CD14-positive monocyte (primary cell): ENCODE results near the gene SORBS2. TPM values are rescaled to one million over a fixed set of nuclear protein-coding genes. Genes with fewer than 3 reads are reported as not detected.

Experiments used
- DNase-seq, 3 donors: peaks; one replicate each; pipeline ENCODE4 v3.0.0-alpha.2; 2011 to 2022
- H2AFZ ChIP-seq: 2 replicates; pipeline ENCODE4 v1.6.0; 2012; ENCODE audit warnings: mild to moderate bottlenecking, low read depth, low read length, inconsistent platforms; ENCODE audit not compliant: insufficient read depth, poor library complexity, severe bottlenecking
- H3K27ac ChIP-seq, 2 donors: 1 replicate in 1 of 2; 2 replicates in 1 of 2; pipeline ENCODE4 v1.5.1; 2012 to 2013; ENCODE audit warnings: low read length in 2 of 2, control low read depth in 1 of 2, inconsistent platforms in 1 of 2, low read depth in 1 of 2, mild to moderate bottlenecking in 1 of 2
- H3K27me3 ChIP-seq, 2 donors: one replicate each; pipeline versions ENCODE4 v1.6.0 to v1.6.1; 2011 to 2013; ENCODE audit warnings: low read length in 2 of 2; ENCODE audit not compliant: control insufficient read depth in 2 of 2, insufficient read depth in 2 of 2
- H3K36me3 ChIP-seq, 2 donors: replicated peaks in 1 of 2; 1 replicate in 1 of 2; 2 replicates in 1 of 2; pipeline versions ENCODE4 v1.5.1 to v1.6.1; 2012 to 2013; ENCODE audit warnings: low read length in 2 of 2, control low read depth in 1 of 2, inconsistent platforms in 1 of 2, mild to moderate bottlenecking in 1 of 2; ENCODE audit not compliant: insufficient read depth in 2 of 2, control insufficient read depth in 1 of 2
- H3K4me1 ChIP-seq, 2 donors: 1 replicate in 1 of 2; 2 replicates in 1 of 2; pipeline versions ENCODE4 v1.5.1 to v1.6.1; 2012 to 2013; ENCODE audit warnings: low read length in 2 of 2, control low read depth in 1 of 2, inconsistent platforms in 1 of 2, mild to moderate bottlenecking in 1 of 2, moderate library complexity in 1 of 2; ENCODE audit not compliant: insufficient read depth in 2 of 2, control insufficient read depth in 1 of 2
- H3K4me2 ChIP-seq: replicated peaks from 2 replicates; pipeline ENCODE3; 2012; ENCODE audit warnings: low read length, moderate library complexity, mild to moderate bottlenecking; ENCODE audit not compliant: poor library complexity, severe bottlenecking; ENCODE audit errors: extremely low read depth
- H3K4me3 ChIP-seq, 3 experiments: fragments of 200-600 bp in 1 of 3; sonication (generic) in 1 of 3; replicated peaks in 1 of 3; 1 replicate in 2 of 3; 2 replicates in 1 of 3; pipeline ENCODE4 v1.5.1; 2011 to 2013; ENCODE audit warnings: low read length in 3 of 3, mild to moderate bottlenecking in 3 of 3, control low read depth in 2 of 3, low read depth in 2 of 3, inconsistent platforms in 1 of 3, moderate library complexity in 1 of 3
- H3K79me2 ChIP-seq: 2 replicates; pipeline ENCODE4 v1.6.0; 2012; ENCODE audit warnings: mild to moderate bottlenecking, control low read depth, inconsistent platforms, low read length, moderate library complexity; ENCODE audit not compliant: insufficient read depth
- H3K9ac ChIP-seq: 2 replicates; pipeline ENCODE4 v1.6.0; 2017; ENCODE audit warnings: low read length, mild to moderate bottlenecking; ENCODE audit not compliant: insufficient read depth, poor library complexity, severe bottlenecking
- H3K9me3 ChIP-seq, 2 donors: replicated peaks in 1 of 2; 1 replicate in 1 of 2; 2 replicates in 1 of 2; pipeline versions ENCODE4 v1.5.1 to v1.6.1; 2012 to 2013; ENCODE audit warnings: low read length in 2 of 2, control low read depth in 1 of 2; ENCODE audit not compliant: control insufficient read depth in 1 of 2, insufficient read depth in 1 of 2
- H4K20me1 ChIP-seq: 2 replicates; pipeline ENCODE4 v1.6.0; 2012; ENCODE audit warnings: mild to moderate bottlenecking, low read length, control low read depth, moderate library complexity; ENCODE audit not compliant: insufficient read depth
- H3K27ac Mint-ChIP-seq, 7 donors: one replicate each; pipeline ENCODE4 v1.8.0; 2020; ENCODE audit warnings: mild to moderate bottlenecking in 7 of 7, mixed read lengths in 7 of 7, moderate library complexity in 6 of 7, inconsistent platforms in 2 of 7
- H3K27me3 Mint-ChIP-seq, 3 donors: one replicate each; pipeline ENCODE4 v1.8.0; 2021 to 2022; ENCODE audit warnings: low read depth in 3 of 3, mild to moderate bottlenecking in 3 of 3, mixed read lengths in 3 of 3, moderate library complexity in 3 of 3, inconsistent platforms in 1 of 3
- H3K36me3 Mint-ChIP-seq, 2 donors: one replicate each; pipeline ENCODE4 v1.8.0; 2020; ENCODE audit warnings: mixed read lengths in 2 of 2, inconsistent platforms in 1 of 2, mild to moderate bottlenecking in 1 of 2
- H3K4me1 Mint-ChIP-seq: one replicate; pipeline ENCODE4 v1.8.0; 2020; ENCODE audit warnings: mild to moderate bottlenecking, mixed read lengths
- H3K4me3 Mint-ChIP-seq, 2 donors: one replicate each; pipeline ENCODE4 v1.8.0; 2020; ENCODE audit warnings: mild to moderate bottlenecking in 2 of 2, mixed read lengths in 2 of 2, moderate library complexity in 1 of 2
- H3K9me3 Mint-ChIP-seq, 7 donors: one replicate each; pipeline ENCODE4 v1.8.0; 2020 to 2022; ENCODE audit warnings: mixed read lengths in 7 of 7, mild to moderate bottlenecking in 6 of 7, moderate library complexity in 6 of 7, inconsistent platforms in 2 of 7
- WGBS: methylation state at CpG from one replicate; pipeline ENCODE4 v1.1.5; 2013; ENCODE audit warnings: missing lambda C conversion rate; ENCODE audit not compliant: insufficient coverage; 5-methylcytosine and 5-hydroxymethylcytosine counted together
- intact Hi-C, 2 donors: fragments of 100-400 bp; cut with micrococcal nuclease; formaldehyde crosslinking; loops; one replicate each; pipeline versions ENCODE4 v1.15.0 to v1.15.1; 2023
- polyA plus RNA-seq, 3 donors: library from polyadenylated mRNA; depleted of rRNA in 1 of 3; unstranded in 2 of 3; stranded (reverse) in 1 of 3; fragments of 300-500 nt in 2 of 3; fragments of >200 nt in 1 of 3; fragmentation: Illumina TruSeq in 2 of 3; gene quantifications; 1 replicate in 2 of 3; 2 replicates in 1 of 3; pipeline ENCODE4 v1.2.3, GENCODE V29; 2012 to 2021
- TF ChIP-seq, protein P1 (sequence below): fragments of 200-600 bp; IDR thresholded peaks from one replicate; pipeline ENCODE4 v1.8.0; 2022; ENCODE audit warnings: antibody characterized with exemption, mild to moderate bottlenecking

Gene SORBS2
- polyA plus RNA-seq, 3 donors = not detected

DNA sequence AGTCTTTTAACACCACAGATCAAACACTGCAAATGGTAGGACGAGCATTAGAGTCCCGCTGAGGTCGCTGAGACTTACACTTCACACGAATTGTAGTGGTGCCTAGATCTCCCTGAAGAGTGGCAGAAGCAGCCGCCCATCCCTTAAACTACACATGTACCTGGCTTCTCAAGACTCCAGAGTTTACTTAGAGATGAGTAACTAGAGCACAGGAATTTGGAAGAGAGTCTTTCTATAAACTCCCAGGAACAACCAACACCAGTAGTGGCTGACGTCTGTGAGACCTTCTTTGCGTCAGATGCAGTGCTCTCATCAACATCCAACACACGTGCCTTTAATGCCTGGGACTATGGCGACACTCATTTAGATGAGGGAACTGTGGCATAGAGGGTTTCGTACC, 12.6 kb downstream of the SORBS2 start:
- Histone ChIP-seq H2AFZ (no peak overlapping the region), H3K4me3 (no peak overlapping the region), H3K36me3 (no peaks in the 10 kb centered on the region), H3K9me3 (no peaks in the 10 kb centered on the region), H3K27ac (no peak overlapping the region), H3K9ac (no peak overlapping the region), H3K4me1 (no peaks in the 10 kb centered on the region), H3K79me2 (no peaks in the 10 kb centered on the region), H4K20me1 (no peaks in the 10 kb centered on the region), H3K27me3 (no peaks in the 10 kb centered on the region), H3K4me2 (no peak overlapping the region)
- WGBS = 100% methylated on average over 2 of the region's 10 CpGs
- peaks cover 6 to 7% (median 6%) of the 10 kb centered on the region in 3 donors for H3K27me3 Mint-ChIP-seq
- intact Hi-C loops = no loop called here
- TF ChIP-seq, protein P1, sequence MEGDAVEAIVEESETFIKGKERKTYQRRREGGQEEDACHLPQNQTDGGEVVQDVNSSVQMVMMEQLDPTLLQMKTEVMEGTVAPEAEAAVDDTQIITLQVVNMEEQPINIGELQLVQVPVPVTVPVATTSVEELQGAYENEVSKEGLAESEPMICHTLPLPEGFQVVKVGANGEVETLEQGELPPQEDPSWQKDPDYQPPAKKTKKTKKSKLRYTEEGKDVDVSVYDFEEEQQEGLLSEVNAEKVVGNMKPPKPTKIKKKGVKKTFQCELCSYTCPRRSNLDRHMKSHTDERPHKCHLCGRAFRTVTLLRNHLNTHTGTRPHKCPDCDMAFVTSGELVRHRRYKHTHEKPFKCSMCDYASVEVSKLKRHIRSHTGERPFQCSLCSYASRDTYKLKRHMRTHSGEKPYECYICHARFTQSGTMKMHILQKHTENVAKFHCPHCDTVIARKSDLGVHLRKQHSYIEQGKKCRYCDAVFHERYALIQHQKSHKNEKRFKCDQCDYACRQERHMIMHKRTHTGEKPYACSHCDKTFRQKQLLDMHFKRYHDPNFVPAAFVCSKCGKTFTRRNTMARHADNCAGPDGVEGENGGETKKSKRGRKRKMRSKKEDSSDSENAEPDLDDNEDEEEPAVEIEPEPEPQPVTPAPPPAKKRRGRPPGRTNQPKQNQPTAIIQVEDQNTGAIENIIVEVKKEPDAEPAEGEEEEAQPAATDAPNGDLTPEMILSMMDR = no peak
- H3K9me3 Mint-ChIP-seq = peaks cover 0 to 6% (median 0%) of the 10 kb centered on the region in 7 donors
- no peak for DNase-seq
- no peaks in the 10 kb centered on the region for H3K36me3 Mint-ChIP-seq
- no peak overlapping the region for H3K4me3 Mint-ChIP-seq
- no peak overlapping the region for H3K27ac Mint-ChIP-seq
- no peaks in the 10 kb centered on the region for H3K4me1 Mint-ChIP-seq

DNA sequence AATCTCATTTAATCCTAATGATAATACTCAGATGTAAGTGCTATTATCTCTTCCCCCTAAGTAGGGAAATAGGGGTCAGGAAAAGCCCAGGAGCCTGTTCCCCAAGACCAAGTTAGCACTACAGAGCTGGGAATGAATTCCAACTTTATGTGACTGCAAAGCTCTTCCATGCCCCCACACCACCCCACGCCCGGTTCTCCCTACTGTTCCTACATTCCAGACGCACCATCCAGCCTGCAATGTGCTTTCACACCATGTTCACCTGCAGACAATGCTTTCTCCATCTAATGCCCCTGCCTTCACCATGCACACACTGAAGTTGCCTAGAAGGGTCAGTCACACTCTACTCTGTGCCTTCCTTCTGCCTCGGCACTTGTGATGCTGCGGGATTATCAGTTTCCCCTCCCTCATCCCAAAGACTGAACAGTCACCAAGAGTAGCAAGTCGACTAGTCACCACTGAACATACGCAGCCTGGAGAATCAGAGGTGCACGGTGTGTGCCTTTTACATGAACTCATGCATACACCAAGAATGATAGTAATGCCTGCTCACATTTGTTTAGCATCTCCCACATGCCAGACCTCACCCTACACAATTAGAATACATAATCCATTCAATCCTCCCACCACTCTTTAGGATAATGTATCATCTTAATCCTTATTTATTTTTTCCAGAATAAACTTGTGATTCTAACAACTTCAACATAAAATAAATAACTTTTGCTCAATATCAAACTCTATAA, 14.2 kb downstream of the SORBS2 start:
- Histone ChIP-seq H3K9ac (no peak overlapping the region), H3K9me3 (no peaks in the 10 kb centered on the region), H3K27ac (no peak overlapping the region), H3K27me3 (no peaks in the 10 kb centered on the region), H3K4me1 (no peaks in the 10 kb centered on the region), H4K20me1 (no peaks in the 10 kb centered on the region), H3K36me3 (no peaks in the 10 kb centered on the region), H3K79me2 (no peaks in the 10 kb centered on the region), H3K4me2 (no peak overlapping the region), H2AFZ (no peak overlapping the region), H3K4me3 (no peak overlapping the region)
- peaks cover 0 to 3% (median 0%) of the 10 kb centered on the region in 7 donors for H3K9me3 Mint-ChIP-seq
- 98% methylated on average over 7 of the region's 8 CpGs for WGBS
- H3K4me1 Mint-ChIP-seq = no peaks in the 10 kb centered on the region
- TF ChIP-seq, protein P1 = no peak
- no peaks in the 10 kb centered on the region for H3K36me3 Mint-ChIP-seq
- H3K27ac Mint-ChIP-seq = no peak overlapping the region
- H3K27me3 Mint-ChIP-seq = peaks cover 6 to 7% (median 6%) of the 10 kb centered on the region in 3 donors
- H3K4me3 Mint-ChIP-seq = no peak overlapping the region
- intact Hi-C loops = no loop called here
- DNase-seq = no peak
